Measurements from ENCODE around the gene CDADC1. TPM values are rescaled to one million over a fixed set of nuclear protein-coding genes. Genes with fewer than 3 reads are reported as not detected.

CDADC1 gene
- total and polyA plus RNA-seq, 10 of the 15 experiments (the other 5 are each of a cell fraction or from before 2014, with no cell fraction given): 2.6 to 7.3 (median 5.2) TPM

GRCh38 chr13:49225223-49226042, 22.3 kb upstream of the CDADC1 start:
- no peak overlapping the region for H3K4me2 ChIP-seq (ENCODE audit: control insufficient read depth, insufficient read depth)
- no peak overlapping the region for H3K27ac ChIP-seq (ENCODE audit: control insufficient read depth, insufficient read depth)
- H3K79me2 ChIP-seq (ENCODE audit: control insufficient read depth, insufficient read depth, low read length): no peaks in the 10 kb centered on the region
- in situ Hi-C loops (cut with MboI): no loop called here
- H4K20me1 ChIP-seq (ENCODE audit: control insufficient read depth, insufficient read depth): no peaks in the 10 kb centered on the region
- H3K4me3 ChIP-seq: no peak overlapping the region
- H3K9ac ChIP-seq (ENCODE audit: control insufficient read depth, insufficient read depth, low read length): no peak overlapping the region
- H3K9me3 ChIP-seq (replicated peaks; ENCODE audit: control insufficient read depth, insufficient read depth, low read length): no peaks in the 10 kb centered on the region; the same call in 2 of the 3 replicates
- H2AFZ ChIP-seq (ENCODE audit: control insufficient read depth, low read depth, low read length): no peak overlapping the region
- WGBS (ENCODE audit: insufficient coverage, insufficient replicate concordance, low lambda C conversion rate, missing lambda C conversion rate): 1% methylated on average over 4 of the region's 5 CpGs
- TF ChIP-seq RAD21 (IDR thresholded peaks at IDR 0.05; ENCODE audit: insufficient read depth, low read depth, low read length): peak; percentile 1; the same call in 1 of the 2 replicates
- no peak for TF ChIP-seq ATF3 (IDR thresholded peaks at IDR 0.05; ENCODE audit: borderline replicate concordance, extremely low read depth, low read depth, low read length)
- ATAC-seq (no peak), DNase-seq (ENCODE audit: low read depth, low spot score) (no peak), FAIRE-seq (no peak)
- no peaks in the 10 kb centered on the region for H3K36me3 ChIP-seq (ENCODE audit: control insufficient read depth in 2 of 2, insufficient read depth in 2 of 2, low read length in 1 of 2)
- H3K4me1 ChIP-seq (ENCODE audit: control insufficient read depth, insufficient read depth, low read length): no peaks in the 10 kb centered on the region
- no TSS peak for BruUV-seq (replicated peaks)
- ChIA-PET POLR2A (no interaction called here), RAD21 (ENCODE audit: unreplicated experiment) (interaction anchor here (1.1 kb wide), 1 partner anchor 126 kb away, joined by 4 read pairs; no protein-coding TSS in a partner anchor), CTCF (no interaction called here), SMC1A (ENCODE audit: uncharacterized antibody, unreplicated experiment) (interaction anchor here (1.2 kb wide), 1 partner anchor 12 kb away, joined by 3 read pairs; no protein-coding TSS in a partner anchor)
- H3K27me3 ChIP-seq (replicated peaks in 1 of 2; ENCODE audit: control insufficient read depth in 2 of 2, insufficient read depth in 2 of 2, low read length in 1 of 2): peaks cover 0 to 3% of the 10 kb centered on the region in 2 experiments; a peak in 3 of 4 replicates
- intact Hi-C loops (cut with micrococcal nuclease; ENCODE audit: unreplicated experiment): no loop called here

GRCh38 chr13:49226613-49227012, 21.1 kb upstream of the CDADC1 start:
- WGBS (ENCODE audit: insufficient coverage, insufficient replicate concordance, low lambda C conversion rate, missing lambda C conversion rate): 61% methylated on average over 5 of the region's 5 CpGs
- SMC1A ChIA-PET (ENCODE audit: uncharacterized antibody, unreplicated experiment): interaction anchor here (1.2 kb wide), 1 partner anchor 13 kb away, joined by 3 read pairs; no protein-coding TSS in a partner anchor
- H4K20me1 ChIP-seq (ENCODE audit: control insufficient read depth, insufficient read depth): no peaks in the 10 kb centered on the region
- no peak overlapping the region for H2AFZ ChIP-seq (ENCODE audit: control insufficient read depth, low read depth, low read length)
- H3K4me2 ChIP-seq (ENCODE audit: control insufficient read depth, insufficient read depth): no peak overlapping the region
- TF ChIP-seq KDM1A (IDR thresholded peaks at IDR 0.05; ENCODE audit: borderline replicate concordance) (no peak), EGR1 (IDR thresholded peaks at IDR 0.05; ENCODE audit: borderline replicate concordance in 1 of 2, low read depth in 2 of 2, low read length in 2 of 2) (no peak), E4F1 (IDR thresholded peaks at IDR 0.05; ENCODE audit: borderline replicate concordance, partially characterized antibody) (no peak), RB1 (IDR thresholded peaks at IDR 0.05; ENCODE audit: borderline replicate concordance) (no peak), RUNX3 (IDR thresholded peaks at IDR 0.05; ENCODE audit: low read length) (no peak), POLR2AphosphoS5 (IDR thresholded peaks at IDR 0.05; ENCODE audit: low read length) (no peak), WRNIP1 (IDR thresholded peaks at IDR 0.05; ENCODE audit: borderline replicate concordance, low read depth, low read length) (no peak), NBN (IDR thresholded peaks at IDR 0.05) (no peak), FOXM1 (IDR thresholded peaks at IDR 0.05; ENCODE audit: low read depth, low read length) (no peak), NFYB (IDR thresholded peaks at IDR 0.05; ENCODE audit: insufficient read depth, low read depth, low read length) (no peak)
- no peaks in the 10 kb centered on the region for H3K9me3 ChIP-seq (replicated peaks; ENCODE audit: control insufficient read depth, insufficient read depth, low read length)
- no peak overlapping the region for H3K9ac ChIP-seq (ENCODE audit: control insufficient read depth, insufficient read depth, low read length)
- POLR2A ChIA-PET: no interaction called here
- RAD21 ChIA-PET (ENCODE audit: unreplicated experiment): no interaction called here
- CTCF ChIA-PET: no interaction called here
- peaks cover 0 to under 1% of the 10 kb centered on the region in 2 experiments; a peak in 1 of 4 replicates for H3K27me3 ChIP-seq (replicated peaks in 1 of 2; ENCODE audit: control insufficient read depth in 2 of 2, insufficient read depth in 2 of 2, low read length in 1 of 2)
- H3K27ac ChIP-seq (ENCODE audit: control insufficient read depth, insufficient read depth): no peak overlapping the region
- H3K36me3 ChIP-seq (ENCODE audit: control insufficient read depth in 2 of 2, insufficient read depth in 2 of 2, low read length in 1 of 2): no peaks in the 10 kb centered on the region
- ATAC-seq: no peak
- H3K4me3 ChIP-seq: no peak overlapping the region
- intact Hi-C loops (cut with micrococcal nuclease; ENCODE audit: unreplicated experiment): no loop called here
- in situ Hi-C loops (cut with MboI): no loop called here
- no peaks in the 10 kb centered on the region for H3K79me2 ChIP-seq (ENCODE audit: control insufficient read depth, insufficient read depth, low read length)
- H3K4me1 ChIP-seq (ENCODE audit: control insufficient read depth, insufficient read depth, low read length): no peaks in the 10 kb centered on the region
- no peak for DNase-seq (ENCODE audit: low read depth, low spot score)
- no peak for FAIRE-seq
- no TSS peak for BruUV-seq (replicated peaks)

Measured in GM12878 (cell line).